Esophagus muscularis mucosa (tissue), 4 donors: ENCODE measurements around the gene CCR1.

ENCODE experiments used
- EP300 ChIP-seq: sonication (generic); formaldehyde crosslinking; IDR thresholded peaks from one replicate; pipeline ENCODE4 v1.6.1; 2017; ENCODE audit warnings: antibody characterized with exemption
- POLR2A ChIP-seq: fragments of 450-650 bp; IDR thresholded peaks from one replicate; pipeline ENCODE4 v1.6.1; 2017; ENCODE audit warnings: antibody characterized with exemption, moderate library complexity, mild to moderate bottlenecking, low read depth
- POLR2AphosphoS5 ChIP-seq, 2 donors: sonication (generic); formaldehyde crosslinking; IDR thresholded peaks; one replicate each; pipeline ENCODE4 v1.6.1; 2017; ENCODE audit warnings: antibody characterized with exemption in 2 of 2
- TF ChIP-seq, protein P1 (sequence below), 3 experiments: fragments of 200-600 bp in 2 of 3; fragments of 450-650 bp in 1 of 3; sonication (generic) in 2 of 3; IDR thresholded peaks; one replicate each; pipeline ENCODE4 v1.5.1; 2017 to 2019; ENCODE audit warnings: antibody characterized with exemption in 3 of 3, mild to moderate bottlenecking in 2 of 3, moderate library complexity in 1 of 3

DNA sequence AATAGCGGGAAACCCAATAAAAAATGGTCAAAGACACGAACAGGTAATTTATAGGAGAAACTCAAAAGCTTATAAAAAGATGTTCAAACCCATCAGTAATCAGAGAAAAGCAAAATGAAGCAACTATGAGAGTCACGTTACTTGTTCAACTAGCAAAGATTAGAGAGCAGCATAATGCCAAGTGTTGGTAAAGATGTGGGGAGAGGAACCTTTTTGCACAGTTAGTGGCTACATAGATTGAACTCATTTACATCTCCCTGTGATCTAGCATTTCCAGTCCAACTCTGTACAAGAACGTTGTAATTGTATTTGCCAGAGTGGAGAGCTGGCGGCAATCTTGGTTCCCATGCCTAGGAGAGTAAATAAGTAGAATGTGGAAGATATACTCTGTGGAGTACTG, 15.2 kb downstream of the CCR1 start:
- TF ChIP-seq, protein P1, sequence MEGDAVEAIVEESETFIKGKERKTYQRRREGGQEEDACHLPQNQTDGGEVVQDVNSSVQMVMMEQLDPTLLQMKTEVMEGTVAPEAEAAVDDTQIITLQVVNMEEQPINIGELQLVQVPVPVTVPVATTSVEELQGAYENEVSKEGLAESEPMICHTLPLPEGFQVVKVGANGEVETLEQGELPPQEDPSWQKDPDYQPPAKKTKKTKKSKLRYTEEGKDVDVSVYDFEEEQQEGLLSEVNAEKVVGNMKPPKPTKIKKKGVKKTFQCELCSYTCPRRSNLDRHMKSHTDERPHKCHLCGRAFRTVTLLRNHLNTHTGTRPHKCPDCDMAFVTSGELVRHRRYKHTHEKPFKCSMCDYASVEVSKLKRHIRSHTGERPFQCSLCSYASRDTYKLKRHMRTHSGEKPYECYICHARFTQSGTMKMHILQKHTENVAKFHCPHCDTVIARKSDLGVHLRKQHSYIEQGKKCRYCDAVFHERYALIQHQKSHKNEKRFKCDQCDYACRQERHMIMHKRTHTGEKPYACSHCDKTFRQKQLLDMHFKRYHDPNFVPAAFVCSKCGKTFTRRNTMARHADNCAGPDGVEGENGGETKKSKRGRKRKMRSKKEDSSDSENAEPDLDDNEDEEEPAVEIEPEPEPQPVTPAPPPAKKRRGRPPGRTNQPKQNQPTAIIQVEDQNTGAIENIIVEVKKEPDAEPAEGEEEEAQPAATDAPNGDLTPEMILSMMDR (IDR thresholded peaks at IDR 0.05) = no peak
- TF ChIP-seq POLR2AphosphoS5 (IDR thresholded peaks at IDR 0.05) = no peak
- TF ChIP-seq EP300 = no peak
- TF ChIP-seq POLR2A = no peak
